GM12874 (cell line): ENCODE results near the gene IFIT2.

Experiments
- CTCF ChIP-seq: IDR thresholded peaks from 2 replicates; pipeline ENCODE4 v1.5.1; 2011; ENCODE audit warnings: low read depth, mild to moderate bottlenecking, control low read depth, low read length, moderate library complexity; ENCODE audit not compliant: insufficient read depth

The IFIT2 gene

GRCh38 chr10:89312973-89313372, 11.1 kb downstream of the IFIT2 start:
- TF ChIP-seq CTCF, result no peak

- TF ChIP-seq CTCF, result no peak
Observed at GRCh38 chr10:89314676-89315075, 12.8 kb downstream of the IFIT2 start.

- TF ChIP-seq CTCF, result no peak
Observed at GRCh38 chr10:89327803-89328441, 26.1 kb downstream of the IFIT2 start, which contains the start of gene IFIT3. Gene IFIT3 (plus strand): TSS chr10:89327997. CDS start chr10:89328074, 77 bp downstream.

- no peak for TF ChIP-seq CTCF
Observed at GRCh38 chr10:89329151-89329550, 27.3 kb downstream of the IFIT2 start.

GRCh38 chr10:89330537-89331212, 28.8 kb downstream of the IFIT2 start:
- TF ChIP-seq CTCF, result no peak

- TF ChIP-seq CTCF, result no peak
Observed at GRCh38 chr10:89332123-89332633, 30.3 kb downstream of the IFIT2 start.

- no peak for TF ChIP-seq CTCF
Observed at GRCh38 chr10:89335226-89335625, 33.4 kb downstream of the IFIT2 start.
